GM12878 (cell line): ENCODE results near the gene PTPRJ. TPM values are rescaled to one million over a fixed set of nuclear protein-coding genes. Genes with fewer than 3 reads are reported as not detected.

ENCODE experiments used
- ATAC-seq: fragments of 200-7000 bp; cut with Tn5 transposase; 3 replicates; pipeline ENCODE4 v1.9.1; 2020; ENCODE audit warnings: mild to moderate bottlenecking, moderate library complexity
- BruUV-seq: library from RNA; stranded (reverse); fragments of 400-500 nt; replicated peaks from 2 replicates; lab custom pipeline; 2021; lab: Mats Ljungman, UMichigan
- CTCF ChIA-PET: fragments of 300-600 bp; sonication (Branson Sonifier 250); formaldehyde crosslinking; extraction: SDS; loops from one replicate; lab custom pipeline; 2021; ENCODE audit warnings: inconsistent platforms; lab: Yijun Ruan, JAX
- POLR2A ChIA-PET: fragments of 350-600 bp; formaldehyde crosslinking; extraction: SDS; loops from one replicate; lab custom pipeline; 2021; ENCODE audit warnings: inconsistent platforms; lab: Charles Lee
- RAD21 ChIA-PET: fragments of 300-600 bp; sonication (Branson Sonifier 250); formaldehyde crosslinking; loops from one replicate; lab custom pipeline; 2023; ENCODE audit warnings: antibody characterized with exemption; ENCODE audit not compliant: unreplicated experiment; lab: Charles Lee
- SMC1A ChIA-PET: fragments of 300-600 bp; sonication (Branson Sonifier 250); formaldehyde crosslinking; loops from one replicate; lab custom pipeline; 2023; ENCODE audit not compliant: unreplicated experiment, uncharacterized antibody; lab: Charles Lee
- DNase-seq: peaks from one replicate; pipeline ENCODE4 v3.0.0-alpha.2; 2011; ENCODE audit warnings: low read depth, low spot score
- FAIRE-seq: peaks from 3 replicates; lab custom pipeline; 2011; peaks lifted over from hg19 to GRCh38; lab: Jason Lieb, UNC
- H2AFZ ChIP-seq: 2 replicates; pipeline ENCODE4 v1.6.0; 2011; ENCODE audit warnings: low read depth, low read length, control low read depth; ENCODE audit not compliant: control insufficient read depth
- H3K27ac ChIP-seq: 2 replicates; pipeline ENCODE4 v1.5.1; 2011; ENCODE audit warnings: control low read depth; ENCODE audit not compliant: control insufficient read depth, insufficient read depth
- H3K27me3 ChIP-seq, 2 experiments: replicated peaks in 1 of 2; 2 replicates each; pipeline versions ENCODE4 v1.6.0 to v1.6.1; 2011; ENCODE audit warnings: low read length in 1 of 2; ENCODE audit not compliant: control insufficient read depth in 2 of 2, insufficient read depth in 2 of 2
- H3K36me3 ChIP-seq, 2 experiments: 2 replicates each; pipeline ENCODE4 v1.5.1; 2011; ENCODE audit warnings: low read length in 1 of 2; ENCODE audit not compliant: control insufficient read depth in 2 of 2, insufficient read depth in 2 of 2
- H3K4me1 ChIP-seq: 2 replicates; pipeline ENCODE4 v1.6.1; 2011; ENCODE audit warnings: mild to moderate bottlenecking, low read length, moderate library complexity, mixed read lengths; ENCODE audit not compliant: control insufficient read depth, insufficient read depth
- H3K4me2 ChIP-seq: 2 replicates; pipeline ENCODE4 v1.6.0; 2011; ENCODE audit warnings: control low read depth; ENCODE audit not compliant: control insufficient read depth, insufficient read depth
- H3K4me3 ChIP-seq: fragments of 200-600 bp; sonication (generic); 2 replicates; pipeline ENCODE4 v1.5.1; 2016
- H3K79me2 ChIP-seq: 2 replicates; pipeline ENCODE4 v1.6.0; 2011; ENCODE audit warnings: low read length; ENCODE audit not compliant: control insufficient read depth, insufficient read depth
- H3K9ac ChIP-seq: 2 replicates; pipeline ENCODE4 v1.8.0; 2011; ENCODE audit warnings: low read length, control low read depth, mixed read lengths; ENCODE audit not compliant: control insufficient read depth, insufficient read depth
- H3K9me3 ChIP-seq: replicated peaks from 3 replicates; pipeline ENCODE4 v1.5.1; 2011; ENCODE audit warnings: mild to moderate bottlenecking, low read length; ENCODE audit not compliant: control insufficient read depth, insufficient read depth
- H4K20me1 ChIP-seq: 2 replicates; pipeline ENCODE4 v1.6.0; 2011; ENCODE audit not compliant: control insufficient read depth, insufficient read depth
- CHD1 ChIP-seq: IDR thresholded peaks from 2 replicates; pipeline ENCODE4 v1.6.1; 2012; ENCODE audit warnings: low read depth, low read length, improper control_type of control experiment
- EED ChIP-seq: sonication (generic); IDR thresholded peaks from 2 replicates; pipeline ENCODE4 v1.6.1; 2016; ENCODE audit warnings: antibody characterized with exemption, low read depth
- JUNB ChIP-seq: IDR thresholded peaks from 2 replicates; pipeline ENCODE4 v1.6.1; 2016; ENCODE audit warnings: antibody characterized with exemption, mild to moderate bottlenecking
- MYC ChIP-seq: IDR thresholded peaks from 2 replicates; pipeline ENCODE4 v1.6.1; 2011; ENCODE audit warnings: mild to moderate bottlenecking, low read length, moderate library complexity, inconsistent platforms; ENCODE audit not compliant: insufficient read depth, insufficient replicate concordance, insufficient read length, severe bottlenecking
- SUPT20H ChIP-seq: IDR thresholded peaks from 2 replicates; pipeline ENCODE4 v1.6.1; 2011; ENCODE audit warnings: low read depth, mild to moderate bottlenecking, low read length, moderate library complexity, borderline replicate concordance; ENCODE audit not compliant: control insufficient read depth
- ZNF24 ChIP-seq: fragments of 450-650 bp; IDR thresholded peaks from 2 replicates; pipeline ENCODE4 v1.6.1; 2017; ENCODE audit warnings: antibody characterized with exemption, mild to moderate bottlenecking
- ZZZ3 ChIP-seq: IDR thresholded peaks from 2 replicates; pipeline ENCODE4 v1.6.1; 2011; ENCODE audit warnings: low read depth; ENCODE audit not compliant: control insufficient read depth, insufficient read length
- WGBS: methylation state at CpG from one replicate; pipeline ENCODE4 v1.1.6; 2016; ENCODE audit warnings: low lambda C conversion rate; ENCODE audit not compliant: insufficient replicate concordance, insufficient coverage; ENCODE audit errors: missing lambda C conversion rate; 5-methylcytosine and 5-hydroxymethylcytosine counted together
- in situ Hi-C: fragments of 300-500 bp; cut with MboI; formaldehyde crosslinking; loops from 9 replicates; pipeline ENCODE4 v1.14.3; 2018; ENCODE audit warnings: mixed read lengths
- intact Hi-C: fragments of 100-400 bp; cut with micrococcal nuclease; formaldehyde crosslinking; loops from one replicate; pipeline ENCODE4 v1.14.2; 2022; ENCODE audit not compliant: unreplicated experiment
- polyA plus RNA-seq, 11 experiments: library from polyadenylated mRNA; depleted of rRNA in 4 of 11; unstranded in 6 of 11; stranded (reverse) in 5 of 11; fragments of >200 nt; fragmentation: Nextera tagmentation in 4 of 11; fragmentation: Illumina TruSeq in 1 of 11; extraction: Ambion mirVana in 4 of 11; extraction: Trizol in 1 of 11; gene quantifications; 1 replicate in 1 of 11; 2 replicates in 10 of 11; pipeline versions ENCODE4 v1.2.1 to v1.2.3, GENCODE V29; 2011 to 2016; ENCODE audit warnings: inconsistent platforms in 2 of 11, missing spikeins in 2 of 11, low read depth in 1 of 11
- total RNA-seq, 4 experiments: library from RNA; depleted of rRNA in 3 of 4; stranded (reverse); fragments of >200 nt in 3 of 4; fragmentation: Illumina TruSeq in 1 of 4; extraction: Trizol in 1 of 4; gene quantifications; 2 replicates each; pipeline versions ENCODE4 v1.2.1 to v1.2.3, GENCODE V29; 2013 to 2021

The PTPRJ gene
- total and polyA plus RNA-seq, 10 of the 15 experiments (the other 5 are each of a cell fraction or from before 2014, with no cell fraction given): 0.22 to 22.4 (median 7.4) TPM

DNA sequence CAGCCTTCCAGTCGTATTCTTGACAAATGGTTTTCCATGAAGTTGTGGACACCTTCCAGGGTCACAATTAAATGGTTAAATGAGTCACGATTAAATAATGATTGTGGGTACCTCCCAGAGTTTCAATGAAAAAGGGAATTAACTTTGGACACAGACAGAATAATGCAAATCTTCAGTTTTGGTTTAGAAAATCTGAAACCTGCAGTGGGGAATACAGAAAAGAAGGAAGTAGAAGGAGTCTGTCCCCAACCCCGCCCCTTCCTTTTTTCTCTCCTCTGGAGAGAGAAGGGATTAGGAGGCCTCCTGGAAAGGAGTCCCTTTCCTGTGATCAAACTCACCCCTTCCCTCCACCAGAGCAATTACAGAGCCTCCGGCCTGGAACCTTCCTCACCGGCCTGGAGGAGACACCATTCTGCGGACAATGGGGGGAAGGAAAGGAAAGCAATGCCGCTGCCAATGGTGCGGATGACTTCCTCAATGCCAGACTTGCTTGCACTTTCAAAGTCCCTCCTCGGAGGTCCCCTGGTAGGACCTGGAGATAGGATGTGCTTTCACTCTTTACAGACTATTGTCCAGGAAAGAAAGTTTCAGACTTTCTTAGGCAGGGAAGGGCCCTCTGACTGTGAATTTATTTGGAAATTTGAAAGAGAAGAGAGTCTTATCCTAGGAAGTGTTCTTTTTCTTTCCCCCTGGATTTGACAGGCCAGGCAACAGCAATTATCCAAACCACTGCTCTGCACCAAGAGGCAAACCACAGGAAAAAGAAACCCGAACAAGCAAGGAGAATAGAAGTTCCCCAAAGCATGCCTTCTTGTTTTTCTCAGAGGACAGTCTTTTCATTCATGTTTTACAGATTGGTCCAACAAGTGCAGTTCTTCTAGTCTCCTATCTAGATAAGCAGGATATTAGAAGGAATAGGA is 86.8 kb downstream of the PTPRJ start:
- no peak for FAIRE-seq
- H3K9ac ChIP-seq: no peak overlapping the region
- ChIA-PET CTCF (no interaction called here), RAD21 (no interaction called here), SMC1A (no interaction called here), POLR2A (no interaction called here)
- intact Hi-C loops: no loop called here
- WGBS: 28% methylated on average over 10 of the region's 10 CpGs
- in situ Hi-C loops: no loop called here
- no peaks in the 10 kb centered on the region for H3K36me3 ChIP-seq
- H2AFZ ChIP-seq: no peak overlapping the region; the same call in 1 of the 2 replicates
- H3K27ac ChIP-seq: peak overlapping the region; percentile 57
- H4K20me1 ChIP-seq: no peaks in the 10 kb centered on the region
- H3K4me2 ChIP-seq: peak overlapping the region; percentile 66; the same call in 1 of the 2 replicates
- 0 out of 2 replicates have a peak overlapping the region, but pooled peaks have one; percentile 9 for H3K4me3 ChIP-seq
- H3K27me3 ChIP-seq: no peaks in the 10 kb centered on the region
- peaks cover 8% of the 10 kb centered on the region for H3K9me3 ChIP-seq
- ATAC-seq: no peak
- BruUV-seq: no TSS peak
- no peak for DNase-seq
- peaks cover 20% of the 10 kb centered on the region for H3K4me1 ChIP-seq
- TF ChIP-seq ZNF24: no peak
- TF ChIP-seq ZZZ3: no peak
- TF ChIP-seq MYC: no peak
- TF ChIP-seq SUPT20H: no peak
- no peak for TF ChIP-seq JUNB
- peak; percentile 58; the same call in 1 of the 2 replicates for TF ChIP-seq EED
- TF ChIP-seq CHD1: no peak
- no peaks in the 10 kb centered on the region; the same call in 1 of the 2 replicates for H3K79me2 ChIP-seq
